ENCODE results near the gene CUBN.

Gene CUBN

GRCh38 chr10:17088118-17088806 is 41.3 kb downstream of the CUBN start:
- H3K4me3 ChIP-seq (replicated peaks in 1 of 2; ENCODE audit: low read depth in 2 of 2, low read length in 2 of 2) = no peak overlapping the region
- DNase-seq (ENCODE audit: low read depth in 2 of 2) = peak; percentile 47 to 81
- no peak for TF ChIP-seq CTCF (IDR thresholded peaks at IDR 0.05; ENCODE audit: low read depth, low read length)

GRCh38 chr10:17086865-17087367 is 42.7 kb downstream of the CUBN start:
- H3K4me3 ChIP-seq (replicated peaks in 1 of 2; ENCODE audit: low read depth in 2 of 2, low read length in 2 of 2) = no peak overlapping the region
- no peak for DNase-seq (ENCODE audit: low read depth in 2 of 2)
- no peak for TF ChIP-seq CTCF (IDR thresholded peaks at IDR 0.05; ENCODE audit: low read depth, low read length)

- TF ChIP-seq CTCF (IDR thresholded peaks at IDR 0.05; ENCODE audit: low read depth, low read length) = no peak
Observed at GRCh38 chr10:17085011-17085725, 44.4 kb downstream of the CUBN start.

GRCh38 chr10:17084258-17084657 is 45.4 kb downstream of the CUBN start:
- TF ChIP-seq CTCF (IDR thresholded peaks at IDR 0.05; ENCODE audit: low read depth, low read length) = no peak
- DNase-seq (ENCODE audit: low read depth in 2 of 2) = no peak
- no peak overlapping the region for H3K4me3 ChIP-seq (replicated peaks in 1 of 2; ENCODE audit: low read depth in 2 of 2, low read length in 2 of 2)

More at GRCh38 chr10:17085011-17085725, 44.4 kb downstream of the CUBN start:
- H3K4me3 ChIP-seq (replicated peaks in 1 of 2; ENCODE audit: low read depth in 2 of 2, low read length in 2 of 2) = no peak overlapping the region
- peak in 1 of 2 donors; percentile 22 for DNase-seq (ENCODE audit: low read depth in 2 of 2)

- TF ChIP-seq CTCF (IDR thresholded peaks at IDR 0.05; ENCODE audit: low read depth, low read length) = no peak
- no peak overlapping the region for H3K4me3 ChIP-seq (replicated peaks in 1 of 2; ENCODE audit: low read depth in 2 of 2, low read length in 2 of 2)
- no peak for DNase-seq (ENCODE audit: low read depth in 2 of 2)
Observed at GRCh38 chr10:17081431-17081830, 48.2 kb downstream of the CUBN start.

- no peak overlapping the region for H3K4me3 ChIP-seq (replicated peaks in 1 of 2; ENCODE audit: low read depth in 2 of 2, low read length in 2 of 2)
- DNase-seq (ENCODE audit: low read depth in 2 of 2) = no peak
- no peak for TF ChIP-seq CTCF (IDR thresholded peaks at IDR 0.05; ENCODE audit: low read depth, low read length)
Observed at GRCh38 chr10:17077890-17078289, 51.7 kb downstream of the CUBN start.
